K562 (cell line): Measurements from ENCODE around the gene ANXA3. TPM values are rescaled to one million over a fixed set of nuclear protein-coding genes. Genes with fewer than 3 reads are reported as not detected.
A peak's percentile ranks its signal among the peaks of the same experiment; 100 is the strongest.

ENCODE experiments used
- GTF2E2 ChIP-seq: fragments of 200-800 bp; sonication (Bioruptor generic); IDR thresholded peaks from 2 replicates; pipeline ENCODE4 v1.6.1; 2016; ENCODE audit warnings: missing genetic modification characterization, missing compliant biosample characterization
- HNRNPUL1 ChIP-seq: fragments of 200-400 bp; formaldehyde crosslinking; IDR thresholded peaks from 2 replicates; pipeline ENCODE4 v1.6.1; 2017; ENCODE audit warnings: low read length
- ILK ChIP-seq: fragments of 450-650 bp; IDR thresholded peaks from 2 replicates; pipeline ENCODE4 v1.6.1; 2016; ENCODE audit warnings: missing genetic modification characterization, low read depth, mild to moderate bottlenecking, missing compliant biosample characterization, moderate library complexity, borderline replicate concordance
- KDM1A ChIP-seq, 2 experiments: fragments of 450-650 bp; IDR thresholded peaks; 2 replicates each; pipeline ENCODE4 v1.6.1; 2016; ENCODE audit warnings: mild to moderate bottlenecking in 2 of 2
- KLF16 ChIP-seq: IDR thresholded peaks from 2 replicates; pipeline ENCODE4 v1.6.1; 2016; ENCODE audit warnings: antibody characterized with exemption
- L3MBTL2 ChIP-seq: fragments of 450-650 bp; IDR thresholded peaks from 2 replicates; pipeline ENCODE4 v1.6.1; 2016; ENCODE audit warnings: mild to moderate bottlenecking, moderate library complexity
- MEIS2 ChIP-seq: fragments of 450-650 bp; IDR thresholded peaks from 2 replicates; pipeline ENCODE4 v1.6.1; 2014; ENCODE audit warnings: mild to moderate bottlenecking; ENCODE audit not compliant: partially characterized antibody
- NONO ChIP-seq, 2 experiments: fragments of 200-400 bp in 1 of 2; fragments of 450-650 bp in 1 of 2; formaldehyde crosslinking in 1 of 2; IDR thresholded peaks; 2 replicates each; pipeline ENCODE4 v1.6.1; 2017; ENCODE audit warnings: low read depth in 2 of 2, mild to moderate bottlenecking in 2 of 2, moderate library complexity in 2 of 2, low read length in 1 of 2
- SAFB ChIP-seq: fragments of 200-400 bp; formaldehyde crosslinking; IDR thresholded peaks from 2 replicates; pipeline ENCODE4 v1.6.1; 2017; ENCODE audit warnings: low read depth, low read length, borderline replicate concordance
- THRAP3 ChIP-seq: fragments of 450-650 bp; IDR thresholded peaks from 2 replicates; pipeline ENCODE4 v1.6.1; 2016; ENCODE audit warnings: mild to moderate bottlenecking, inconsistent platforms, borderline replicate concordance
- WHSC1 ChIP-seq: IDR thresholded peaks from one replicate; pipeline ENCODE4 v1.6.1; 2012; ENCODE audit warnings: low read length, control low read depth, inconsistent platforms
- ZNF282 ChIP-seq: sonication (generic); formaldehyde crosslinking; IDR thresholded peaks from 2 replicates; pipeline ENCODE4 v1.8.1; 2023; ENCODE audit warnings: missing genetic modification reagents
- polyA plus RNA-seq, 8 experiments: library from polyadenylated mRNA; depleted of rRNA in 4 of 8; stranded (reverse) in 5 of 8; unstranded in 3 of 8; fragments of >200 nt; fragmentation: Nextera tagmentation in 2 of 8; fragmentation: Illumina TruSeq in 1 of 8; extraction: Ambion mirVana in 2 of 8; extraction: Trizol in 1 of 8; gene quantifications; 2 replicates each; pipeline versions ENCODE4 v1.2.1 to v1.2.3, GENCODE V29; 2011 to 2014; ENCODE audit warnings: inconsistent platforms in 1 of 8, missing spikeins in 1 of 8
- total RNA-seq, 7 experiments: library from RNA; depleted of rRNA in 6 of 7; stranded (reverse); fragments of >200 nt in 6 of 7; fragmentation: Illumina TruSeq in 2 of 7; extraction: Trizol in 2 of 7; gene quantifications; 2 replicates each; pipeline versions ENCODE4 v1.2.1 to v1.2.3, GENCODE V29; 2011 to 2021; ENCODE audit warnings: low replicate concordance in 1 of 7
- TF ChIP-seq, protein P1 (sequence below): fragments of 450-650 bp; IDR thresholded peaks from 2 replicates; pipeline ENCODE4 v1.6.1; 2016; ENCODE audit warnings: antibody characterized with exemption
- TF ChIP-seq, protein P2 (sequence below), 2 experiments: fragments of 450-650 bp; IDR thresholded peaks; 2 replicates each; pipeline ENCODE4 v1.6.1; 2016; ENCODE audit warnings: mild to moderate bottlenecking in 2 of 2, borderline replicate concordance in 1 of 2, low read depth in 1 of 2, moderate library complexity in 1 of 2
- TF ChIP-seq, protein P3 (sequence below): fragments of 450-650 bp; IDR thresholded peaks from 2 replicates; pipeline ENCODE4 v1.6.1; 2014; ENCODE audit warnings: low read depth, mild to moderate bottlenecking, moderate library complexity, borderline replicate concordance
- TF ChIP-seq, protein P4 (sequence below): fragments of 250-450 bp; sonication (Bioruptor Pico); IDR thresholded peaks from 2 replicates; pipeline ENCODE4 v1.8.0; 2022; ENCODE audit warnings: inconsistent platforms, mild to moderate bottlenecking, moderate library complexity, borderline replicate concordance

ANXA3 gene
- total and polyA plus RNA-seq, 9 of the 15 experiments (the other 6 are each of a cell fraction or from before 2014, with no cell fraction given): 6.3 to 15.5 (median 9.8) TPM

DNA sequence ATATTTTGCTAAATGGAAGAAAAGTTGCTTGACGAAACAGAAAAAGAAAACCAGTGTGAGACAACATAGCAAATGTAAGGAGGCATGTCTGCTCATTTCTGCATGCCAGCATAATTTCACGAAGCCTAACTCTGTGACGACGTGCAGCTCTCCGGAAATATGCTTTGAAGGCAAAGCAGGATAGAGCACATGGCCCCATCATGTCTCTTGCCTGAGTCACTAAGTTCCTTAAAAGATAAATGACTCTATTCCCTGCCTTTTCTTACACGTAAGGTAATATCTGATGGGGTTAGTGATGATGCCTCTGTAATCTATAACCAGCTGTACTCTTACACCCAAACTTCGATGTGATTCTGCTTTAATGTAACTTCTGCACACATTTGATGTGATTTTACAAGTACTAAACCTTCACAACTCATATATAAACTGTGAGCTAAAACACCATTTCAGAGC is 64.5 kb downstream of the ANXA3 start (continued):
- TF ChIP-seq, protein P1, sequence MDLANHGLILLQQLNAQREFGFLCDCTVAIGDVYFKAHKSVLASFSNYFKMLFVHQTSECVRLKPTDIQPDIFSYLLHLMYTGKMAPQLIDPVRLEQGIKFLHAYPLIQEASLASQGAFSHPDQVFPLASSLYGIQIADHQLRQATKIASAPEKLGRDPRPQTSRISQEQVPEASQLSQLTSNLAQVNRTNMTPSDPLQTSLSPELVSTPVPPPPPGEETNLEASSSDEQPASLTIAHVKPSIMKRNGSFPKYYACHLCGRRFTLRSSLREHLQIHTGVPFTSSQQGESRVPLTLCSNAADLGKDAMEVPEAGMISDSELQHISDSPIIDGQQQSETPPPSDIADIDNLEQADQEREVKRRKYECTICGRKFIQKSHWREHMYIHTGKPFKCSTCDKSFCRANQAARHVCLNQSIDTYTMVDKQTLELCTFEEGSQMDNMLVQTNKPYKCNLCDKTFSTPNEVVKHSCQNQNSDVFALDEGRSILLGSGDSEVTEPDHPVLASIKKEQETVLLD: no peak
- TF ChIP-seq HNRNPUL1: no peak
- no peak for TF ChIP-seq SAFB
- no peak for TF ChIP-seq GTF2E2 (tag)
- TF ChIP-seq NONO (IDR thresholded peaks at IDR 0.05; ENCODE audit: low read depth in 2 of 2, low read length in 1 of 2): no peak
- no peak for TF ChIP-seq KLF16
- 0 out of 2 replicates have a peak, but pooled peaks have one; percentile 39 for TF ChIP-seq ILK (tag)
- TF ChIP-seq, protein P2, sequence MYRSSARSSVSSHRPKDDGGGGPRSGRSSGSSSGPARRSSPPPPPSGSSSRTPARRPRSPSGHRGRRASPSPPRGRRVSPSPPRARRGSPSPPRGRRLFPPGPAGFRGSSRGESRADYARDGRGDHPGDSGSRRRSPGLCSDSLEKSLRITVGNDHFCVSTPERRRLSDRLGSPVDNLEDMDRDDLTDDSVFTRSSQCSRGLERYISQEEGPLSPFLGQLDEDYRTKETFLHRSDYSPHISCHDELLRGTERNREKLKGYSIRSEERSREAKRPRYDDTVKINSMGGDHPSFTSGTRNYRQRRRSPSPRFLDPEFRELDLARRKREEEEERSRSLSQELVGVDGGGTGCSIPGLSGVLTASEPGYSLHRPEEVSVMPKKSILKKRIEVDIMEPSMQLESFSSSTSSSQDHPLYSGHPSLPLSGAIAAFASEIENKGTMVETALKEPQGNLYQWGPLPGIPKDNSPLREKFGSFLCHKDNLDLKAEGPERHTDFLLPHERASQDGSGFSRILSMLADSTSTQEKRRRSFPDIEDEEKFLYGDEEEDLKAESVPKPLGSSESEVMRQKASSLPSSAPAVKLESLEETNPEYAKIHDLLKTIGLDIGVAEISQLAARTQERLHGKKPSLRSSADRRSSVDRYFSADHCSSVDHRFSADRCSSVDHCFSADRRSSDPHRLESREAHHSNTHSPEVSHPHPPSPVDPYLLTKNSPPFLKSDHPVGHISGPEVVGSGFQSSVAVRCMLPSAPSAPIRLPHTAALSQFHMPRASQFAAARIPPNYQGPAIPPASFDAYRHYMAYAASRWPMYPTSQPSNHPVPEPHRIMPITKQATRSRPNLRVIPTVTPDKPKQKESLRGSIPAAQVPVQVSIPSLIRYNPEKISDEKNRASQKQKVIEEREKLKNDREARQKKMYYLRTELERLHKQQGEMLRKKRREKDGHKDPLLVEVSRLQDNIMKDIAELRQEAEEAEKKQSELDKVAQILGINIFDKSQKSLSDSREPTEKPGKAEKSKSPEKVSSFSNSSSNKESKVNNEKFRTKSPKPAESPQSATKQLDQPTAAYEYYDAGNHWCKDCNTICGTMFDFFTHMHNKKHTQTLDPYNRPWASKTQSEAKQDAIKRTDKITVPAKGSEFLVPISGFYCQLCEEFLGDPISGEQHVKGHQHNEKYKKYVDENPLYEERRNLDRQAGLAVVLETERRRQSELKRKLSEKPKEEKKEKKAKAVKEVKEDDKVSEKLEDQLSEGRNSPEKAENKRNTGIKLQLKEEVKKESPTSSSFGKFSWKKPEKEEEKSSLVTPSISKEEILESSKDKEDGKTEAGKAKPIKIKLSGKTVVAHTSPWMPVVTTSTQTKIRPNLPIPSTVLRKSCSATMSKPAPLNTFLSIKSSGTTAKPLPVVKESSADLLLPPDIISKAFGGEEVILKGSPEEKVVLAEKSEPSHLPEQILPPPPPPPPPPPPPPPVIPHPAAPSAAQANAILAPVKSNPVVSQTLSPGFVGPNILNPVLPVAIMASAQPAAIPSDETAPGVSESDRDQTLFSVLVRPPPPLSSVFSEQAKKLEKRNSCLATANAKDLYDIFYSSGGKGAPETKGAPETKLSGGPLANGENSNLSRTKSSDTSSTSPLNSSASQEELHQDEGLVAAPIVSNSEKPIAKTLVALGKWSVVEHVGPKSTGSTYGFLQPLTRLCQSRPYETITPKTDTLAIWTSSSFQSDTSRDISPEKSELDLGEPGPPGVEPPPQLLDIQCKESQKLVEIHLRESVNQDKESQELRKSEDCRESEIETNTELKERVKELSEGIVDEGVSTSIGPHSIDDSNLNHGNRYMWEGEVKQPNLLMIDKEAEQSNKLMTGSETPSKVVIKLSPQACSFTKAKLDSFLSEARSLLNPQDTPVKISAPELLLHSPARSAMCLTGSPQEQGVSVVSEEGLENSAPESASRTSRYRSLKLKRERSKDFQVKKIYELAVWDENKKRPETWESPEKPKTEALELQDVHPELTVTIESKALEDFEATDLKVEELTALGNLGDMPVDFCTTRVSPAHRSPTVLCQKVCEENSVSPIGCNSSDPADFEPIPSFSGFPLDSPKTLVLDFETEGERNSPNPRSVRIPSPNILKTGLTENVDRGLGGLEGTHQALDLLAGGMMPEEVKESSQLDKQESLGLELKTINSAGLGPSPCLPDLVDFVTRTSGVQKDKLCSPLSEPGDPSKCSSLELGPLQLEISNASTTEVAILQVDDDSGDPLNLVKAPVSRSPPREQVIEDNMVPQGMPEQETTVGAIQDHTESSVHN (IDR thresholded peaks at IDR 0.05; ENCODE audit: borderline replicate concordance in 1 of 2, low read depth in 1 of 2): no peak
- TF ChIP-seq, protein P3, sequence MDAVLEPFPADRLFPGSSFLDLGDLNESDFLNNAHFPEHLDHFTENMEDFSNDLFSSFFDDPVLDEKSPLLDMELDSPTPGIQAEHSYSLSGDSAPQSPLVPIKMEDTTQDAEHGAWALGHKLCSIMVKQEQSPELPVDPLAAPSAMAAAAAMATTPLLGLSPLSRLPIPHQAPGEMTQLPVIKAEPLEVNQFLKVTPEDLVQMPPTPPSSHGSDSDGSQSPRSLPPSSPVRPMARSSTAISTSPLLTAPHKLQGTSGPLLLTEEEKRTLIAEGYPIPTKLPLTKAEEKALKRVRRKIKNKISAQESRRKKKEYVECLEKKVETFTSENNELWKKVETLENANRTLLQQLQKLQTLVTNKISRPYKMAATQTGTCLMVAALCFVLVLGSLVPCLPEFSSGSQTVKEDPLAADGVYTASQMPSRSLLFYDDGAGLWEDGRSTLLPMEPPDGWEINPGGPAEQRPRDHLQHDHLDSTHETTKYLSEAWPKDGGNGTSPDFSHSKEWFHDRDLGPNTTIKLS: no peak
- TF ChIP-seq L3MBTL2: peak; percentile 97
- TF ChIP-seq ZNF282 (CRISPR knock-in tag): no peak
- no peak for TF ChIP-seq WHSC1
- peak; percentile 59 to 75; a peak in 2 of 4 replicates for TF ChIP-seq KDM1A (IDR thresholded peaks at IDR 0.05)
- TF ChIP-seq MEIS2: peak; percentile 69
- TF ChIP-seq, protein P4, sequence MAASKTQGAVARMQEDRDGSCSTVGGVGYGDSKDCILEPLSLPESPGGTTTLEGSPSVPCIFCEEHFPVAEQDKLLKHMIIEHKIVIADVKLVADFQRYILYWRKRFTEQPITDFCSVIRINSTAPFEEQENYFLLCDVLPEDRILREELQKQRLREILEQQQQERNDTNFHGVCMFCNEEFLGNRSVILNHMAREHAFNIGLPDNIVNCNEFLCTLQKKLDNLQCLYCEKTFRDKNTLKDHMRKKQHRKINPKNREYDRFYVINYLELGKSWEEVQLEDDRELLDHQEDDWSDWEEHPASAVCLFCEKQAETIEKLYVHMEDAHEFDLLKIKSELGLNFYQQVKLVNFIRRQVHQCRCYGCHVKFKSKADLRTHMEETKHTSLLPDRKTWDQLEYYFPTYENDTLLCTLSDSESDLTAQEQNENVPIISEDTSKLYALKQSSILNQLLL: no peak
- no peak for TF ChIP-seq THRAP3
